ENCODE measurements around the gene RSAD2. TPM values are rescaled to one million over a fixed set of nuclear protein-coding genes. Genes with fewer than 3 reads are reported as not detected.

RSAD2 gene
- total and polyA plus RNA-seq, 2 of the 4 experiments (the other 2 are of a cell fraction): not detected

GRCh38 chr2:6881516-6881915, 3.9 kb downstream of the RSAD2 start:
- WGBS, 2 experiments (ENCODE audit: extremely low coverage in 2 of 2, insufficient read length in 1 of 2): no CpG with 5 or more reads among the region's 5 CpGs
- H2BK5ac ChIP-seq (ENCODE audit: low read depth, low read length, poor library complexity, severe bottlenecking): no peak overlapping the region
- dilution Hi-C loops (cut with HindIII; ENCODE audit: low sequenced_read_pairs, unreplicated experiment): no loop called here
- H3K18ac ChIP-seq (ENCODE audit: low read depth, low read length): no peak overlapping the region
- ATAC-seq (ENCODE audit: low read depth): no peak
- H3K27ac ChIP-seq (ENCODE audit: insufficient read depth, low read length): no peak overlapping the region
- no peak overlapping the region for H2BK15ac ChIP-seq (ENCODE audit: low read depth, low read length)
- H3K36me3 ChIP-seq (ENCODE audit: control insufficient read depth, insufficient read depth, low read length): no peaks in the 10 kb centered on the region
- no peak overlapping the region for H3K23ac ChIP-seq (ENCODE audit: low read depth, low read length)
- no peaks in the 10 kb centered on the region for H3K79me1 ChIP-seq (ENCODE audit: low read depth in 1 of 2, low read length in 2 of 2)
- H3K9me1 ChIP-seq (ENCODE audit: insufficient read depth, low read length): no peaks in the 10 kb centered on the region
- in situ Hi-C loops (cut with MboI; ENCODE audit: low sequenced_read_pairs): no loop called here
- H3K9me3 ChIP-seq (ENCODE audit: control insufficient read depth, insufficient read depth, low read length): no peaks in the 10 kb centered on the region
- H2AFZ ChIP-seq (replicated peaks; ENCODE audit: low read length, poor library complexity): no peak overlapping the region
- no peak for DNase-seq
- no peaks in the 10 kb centered on the region for H4K20me1 ChIP-seq (ENCODE audit: insufficient read depth, low read length)
- no peak overlapping the region for H2AK9ac ChIP-seq (replicated peaks; ENCODE audit: low read depth, low read length, poor library complexity)
- no peaks in the 10 kb centered on the region for H3K27me3 ChIP-seq (ENCODE audit: control insufficient read depth, insufficient read depth, low read length)
- no peak overlapping the region for H3K14ac ChIP-seq (replicated peaks; ENCODE audit: low read depth, low read length)
- no peak overlapping the region for H4K8ac ChIP-seq (ENCODE audit: low read depth in 2 of 2, low read length in 2 of 2)
- no peak overlapping the region for H2BK20ac ChIP-seq (ENCODE audit: low read depth, low read length)
- H3K4ac ChIP-seq (ENCODE audit: low read depth, low read length): no peak overlapping the region
- H3K56ac ChIP-seq (ENCODE audit: extremely low read depth, insufficient read depth, low read length): no peak overlapping the region
- no peak overlapping the region for H3K4me3 ChIP-seq (ENCODE audit: insufficient read depth, low read depth, low read length)
- H3K4me2 ChIP-seq (ENCODE audit: low read depth, low read length): no peak overlapping the region
- no peak overlapping the region for H3K9ac ChIP-seq (ENCODE audit: low read depth, low read length)
- TF ChIP-seq SMC3 (IDR thresholded peaks at IDR 0.05; ENCODE audit: low read depth, low read length) (no peak), CTCF (conservative IDR thresholded peaks at IDR 0.05; ENCODE audit: low read depth, low read length) (no peak)
- no peak overlapping the region for H4K91ac ChIP-seq (ENCODE audit: insufficient read depth, low read depth, low read length)
- no peak overlapping the region for H2BK120ac ChIP-seq (ENCODE audit: low read depth, low read length)
- intact Hi-C loops (cut with micrococcal nuclease): no loop called here
- no peak overlapping the region for H2AK5ac ChIP-seq (ENCODE audit: low read depth, low read length)
- CTCF ChIA-PET: no interaction called here
- no peak overlapping the region for H4K5ac ChIP-seq (ENCODE audit: low read depth, low read length)
- BruUV-seq (replicated peaks): no TSS peak
- POLR2A ChIA-PET (ENCODE audit: unreplicated experiment): no interaction called here
- H3K4me1 ChIP-seq (ENCODE audit: control insufficient read depth, insufficient read depth, low read length): no peaks in the 10 kb centered on the region

All from IMR-90 (cell line).